ENCODE data around the gene FAP. TPM values are rescaled to one million over a fixed set of nuclear protein-coding genes. Genes with fewer than 3 reads are reported as not detected.

Gene FAP
- total RNA-seq, 2 donors from 2014 or later: not detected

- WGBS, 2 experiments (ENCODE audit: insufficient coverage in 1 of 2, insufficient read length in 1 of 2): 96 to 100% methylated on average over 2 of the region's 2 CpGs
- Histone ChIP-seq H3K27me3 (ENCODE audit: control insufficient read depth, insufficient read depth, low read length, poor library complexity, severe bottlenecking) (no peaks in the 10 kb centered on the region), H3K27ac (ENCODE audit: low read depth, low read length) (no peak overlapping the region), H3K4me3 (ENCODE audit: low read length) (no peak overlapping the region), H3K4me1 (ENCODE audit: control insufficient read depth, insufficient read depth, low read length) (no peaks in the 10 kb centered on the region), H3K9ac (ENCODE audit: extremely low read depth, low read length, poor library complexity, severe bottlenecking) (no peak overlapping the region), H3K9me3 (ENCODE audit: control insufficient read depth, low read length) (no peaks in the 10 kb centered on the region), H3K36me3 (ENCODE audit: control insufficient read depth, insufficient read depth, low read length) (no peaks in the 10 kb centered on the region)
- TF ChIP-seq, protein P1, sequence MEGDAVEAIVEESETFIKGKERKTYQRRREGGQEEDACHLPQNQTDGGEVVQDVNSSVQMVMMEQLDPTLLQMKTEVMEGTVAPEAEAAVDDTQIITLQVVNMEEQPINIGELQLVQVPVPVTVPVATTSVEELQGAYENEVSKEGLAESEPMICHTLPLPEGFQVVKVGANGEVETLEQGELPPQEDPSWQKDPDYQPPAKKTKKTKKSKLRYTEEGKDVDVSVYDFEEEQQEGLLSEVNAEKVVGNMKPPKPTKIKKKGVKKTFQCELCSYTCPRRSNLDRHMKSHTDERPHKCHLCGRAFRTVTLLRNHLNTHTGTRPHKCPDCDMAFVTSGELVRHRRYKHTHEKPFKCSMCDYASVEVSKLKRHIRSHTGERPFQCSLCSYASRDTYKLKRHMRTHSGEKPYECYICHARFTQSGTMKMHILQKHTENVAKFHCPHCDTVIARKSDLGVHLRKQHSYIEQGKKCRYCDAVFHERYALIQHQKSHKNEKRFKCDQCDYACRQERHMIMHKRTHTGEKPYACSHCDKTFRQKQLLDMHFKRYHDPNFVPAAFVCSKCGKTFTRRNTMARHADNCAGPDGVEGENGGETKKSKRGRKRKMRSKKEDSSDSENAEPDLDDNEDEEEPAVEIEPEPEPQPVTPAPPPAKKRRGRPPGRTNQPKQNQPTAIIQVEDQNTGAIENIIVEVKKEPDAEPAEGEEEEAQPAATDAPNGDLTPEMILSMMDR (conservative IDR thresholded peaks at IDR 0.05): no peak
- Mint-ChIP-seq H3K9me3 (no peaks in the 10 kb centered on the region), H3K4me3 (no peak overlapping the region), H3K4me1 (no peaks in the 10 kb centered on the region), H3K27me3 (ENCODE audit: insufficient read depth) (no peaks in the 10 kb centered on the region), H3K36me3 (ENCODE audit: low read depth) (no peaks in the 10 kb centered on the region), H3K27ac (no peak overlapping the region)
- DNase-seq: no peak
Measured at GRCh38 chr2:162126527-162126926, 116.7 kb downstream of the FAP start.

DNA sequence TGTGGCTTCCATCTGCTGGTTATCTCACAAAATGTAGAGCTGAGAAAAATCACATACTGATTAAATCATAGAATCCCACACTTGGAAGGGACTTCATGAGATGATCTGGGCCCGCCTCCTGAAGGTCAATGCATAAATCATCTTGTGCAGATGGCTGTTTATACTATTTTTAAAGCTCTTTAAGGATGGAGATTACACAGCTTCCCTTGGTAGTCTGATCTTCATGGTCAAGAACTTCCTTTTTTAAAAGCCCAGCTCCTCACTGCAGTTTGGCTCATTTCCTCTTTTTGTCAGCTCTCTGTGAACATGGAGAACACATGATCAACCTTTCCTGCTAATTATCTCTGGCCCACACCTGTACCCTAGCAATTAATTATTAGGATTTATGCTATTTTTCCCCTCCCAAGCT, 117.1 kb downstream of the FAP start:
- TF ChIP-seq, protein P1 (conservative IDR thresholded peaks at IDR 0.05): no peak
- no peaks in the 10 kb centered on the region for H3K27me3 Mint-ChIP-seq (ENCODE audit: insufficient read depth)
- Histone ChIP-seq H3K4me3 (ENCODE audit: low read length) (no peak overlapping the region), H3K4me1 (ENCODE audit: control insufficient read depth, insufficient read depth, low read length) (no peaks in the 10 kb centered on the region), H3K27me3 (ENCODE audit: control insufficient read depth, insufficient read depth, low read length, poor library complexity, severe bottlenecking) (no peaks in the 10 kb centered on the region), H3K9ac (ENCODE audit: extremely low read depth, low read length, poor library complexity, severe bottlenecking) (no peak overlapping the region), H3K36me3 (ENCODE audit: control insufficient read depth, insufficient read depth, low read length) (no peaks in the 10 kb centered on the region), H3K9me3 (ENCODE audit: control insufficient read depth, low read length) (no peaks in the 10 kb centered on the region), H3K27ac (ENCODE audit: low read depth, low read length) (no peak overlapping the region)
- H3K9me3 Mint-ChIP-seq: no peaks in the 10 kb centered on the region
- H3K4me1 Mint-ChIP-seq: no peaks in the 10 kb centered on the region
- no peak overlapping the region for H3K4me3 Mint-ChIP-seq
- 92 to 100% methylated on average over 1 of the region's 1 CpG for WGBS, 2 experiments (ENCODE audit: insufficient coverage in 1 of 2, insufficient read length in 1 of 2)
- H3K36me3 Mint-ChIP-seq (ENCODE audit: low read depth): no peaks in the 10 kb centered on the region
- H3K27ac Mint-ChIP-seq: no peak overlapping the region
- no peak for DNase-seq

- Mint-ChIP-seq H3K4me3 (no peak overlapping the region), H3K9me3 (no peaks in the 10 kb centered on the region), H3K27ac (no peak overlapping the region), H3K27me3 (ENCODE audit: insufficient read depth) (no peaks in the 10 kb centered on the region), H3K36me3 (ENCODE audit: low read depth) (no peaks in the 10 kb centered on the region), H3K4me1 (no peaks in the 10 kb centered on the region)
- Histone ChIP-seq H3K9me3 (ENCODE audit: control insufficient read depth, low read length) (no peaks in the 10 kb centered on the region), H3K4me1 (ENCODE audit: control insufficient read depth, insufficient read depth, low read length) (no peaks in the 10 kb centered on the region), H3K27me3 (ENCODE audit: control insufficient read depth, insufficient read depth, low read length, poor library complexity, severe bottlenecking) (no peaks in the 10 kb centered on the region), H3K9ac (ENCODE audit: extremely low read depth, low read length, poor library complexity, severe bottlenecking) (no peak overlapping the region), H3K36me3 (ENCODE audit: control insufficient read depth, insufficient read depth, low read length) (no peaks in the 10 kb centered on the region), H3K4me3 (ENCODE audit: low read length) (no peak overlapping the region), H3K27ac (ENCODE audit: low read depth, low read length) (no peak overlapping the region)
- TF ChIP-seq, protein P1 (conservative IDR thresholded peaks at IDR 0.05): no peak
- peak; percentile 68 for DNase-seq
- WGBS, 2 experiments (ENCODE audit: insufficient coverage in 1 of 2, insufficient read length in 1 of 2): 69 to 82% methylated on average over 2 of the region's 2 CpGs
Measured at GRCh38 chr2:162125138-162125537, 118.1 kb downstream of the FAP start.
